GM12878 (cell line): ENCODE data around the gene ACO1. TPM values are rescaled to one million over a fixed set of nuclear protein-coding genes. Genes with fewer than 3 reads are reported as not detected.

Experiments used
- ATAC-seq: fragments of 200-7000 bp; cut with Tn5 transposase; 3 replicates; pipeline ENCODE4 v1.9.1; 2020; ENCODE audit warnings: mild to moderate bottlenecking, moderate library complexity
- BruUV-seq: library from RNA; stranded (reverse); fragments of 400-500 nt; replicated peaks from 2 replicates; lab custom pipeline; 2021; lab: Mats Ljungman, UMichigan
- CTCF ChIA-PET: fragments of 300-600 bp; sonication (Branson Sonifier 250); formaldehyde crosslinking; extraction: SDS; loops from one replicate; lab custom pipeline; 2021; ENCODE audit warnings: inconsistent platforms; lab: Yijun Ruan, JAX
- POLR2A ChIA-PET: fragments of 350-600 bp; formaldehyde crosslinking; extraction: SDS; loops from one replicate; lab custom pipeline; 2021; ENCODE audit warnings: inconsistent platforms; lab: Charles Lee
- RAD21 ChIA-PET: fragments of 300-600 bp; sonication (Branson Sonifier 250); formaldehyde crosslinking; loops from one replicate; lab custom pipeline; 2023; ENCODE audit warnings: antibody characterized with exemption; ENCODE audit not compliant: unreplicated experiment; lab: Charles Lee
- SMC1A ChIA-PET: fragments of 300-600 bp; sonication (Branson Sonifier 250); formaldehyde crosslinking; loops from one replicate; lab custom pipeline; 2023; ENCODE audit not compliant: unreplicated experiment, uncharacterized antibody; lab: Charles Lee
- DNase-seq: peaks from one replicate; pipeline ENCODE4 v3.0.0-alpha.2; 2011; ENCODE audit warnings: low read depth, low spot score
- FAIRE-seq: peaks from 3 replicates; lab custom pipeline; 2011; peaks lifted over from hg19 to GRCh38; lab: Jason Lieb, UNC
- H2AFZ ChIP-seq: 2 replicates; pipeline ENCODE4 v1.6.0; 2011; ENCODE audit warnings: low read depth, low read length, control low read depth; ENCODE audit not compliant: control insufficient read depth
- H3K27ac ChIP-seq: 2 replicates; pipeline ENCODE4 v1.5.1; 2011; ENCODE audit warnings: control low read depth; ENCODE audit not compliant: control insufficient read depth, insufficient read depth
- H3K27me3 ChIP-seq, 2 experiments: replicated peaks in 1 of 2; 2 replicates each; pipeline versions ENCODE4 v1.6.0 to v1.6.1; 2011; ENCODE audit warnings: low read length in 1 of 2; ENCODE audit not compliant: control insufficient read depth in 2 of 2, insufficient read depth in 2 of 2
- H3K36me3 ChIP-seq, 2 experiments: 2 replicates each; pipeline ENCODE4 v1.5.1; 2011; ENCODE audit warnings: low read length in 1 of 2; ENCODE audit not compliant: control insufficient read depth in 2 of 2, insufficient read depth in 2 of 2
- H3K4me1 ChIP-seq: 2 replicates; pipeline ENCODE4 v1.6.1; 2011; ENCODE audit warnings: mild to moderate bottlenecking, low read length, moderate library complexity, mixed read lengths; ENCODE audit not compliant: control insufficient read depth, insufficient read depth
- H3K4me2 ChIP-seq: 2 replicates; pipeline ENCODE4 v1.6.0; 2011; ENCODE audit warnings: control low read depth; ENCODE audit not compliant: control insufficient read depth, insufficient read depth
- H3K4me3 ChIP-seq: fragments of 200-600 bp; sonication (generic); 2 replicates; pipeline ENCODE4 v1.5.1; 2016
- H3K79me2 ChIP-seq: 2 replicates; pipeline ENCODE4 v1.6.0; 2011; ENCODE audit warnings: low read length; ENCODE audit not compliant: control insufficient read depth, insufficient read depth
- H3K9ac ChIP-seq: 2 replicates; pipeline ENCODE4 v1.8.0; 2011; ENCODE audit warnings: low read length, control low read depth, mixed read lengths; ENCODE audit not compliant: control insufficient read depth, insufficient read depth
- H3K9me3 ChIP-seq: replicated peaks from 3 replicates; pipeline ENCODE4 v1.5.1; 2011; ENCODE audit warnings: mild to moderate bottlenecking, low read length; ENCODE audit not compliant: control insufficient read depth, insufficient read depth
- H4K20me1 ChIP-seq: 2 replicates; pipeline ENCODE4 v1.6.0; 2011; ENCODE audit not compliant: control insufficient read depth, insufficient read depth
- EED ChIP-seq: sonication (generic); IDR thresholded peaks from 2 replicates; pipeline ENCODE4 v1.6.1; 2016; ENCODE audit warnings: antibody characterized with exemption, low read depth
- SKIL ChIP-seq: fragments of 450-650 bp; IDR thresholded peaks from 2 replicates; pipeline ENCODE4 v1.6.1; 2017; ENCODE audit warnings: mild to moderate bottlenecking, low read depth, inconsistent platforms; ENCODE audit not compliant: poor library complexity, severe bottlenecking
- WGBS: methylation state at CpG from one replicate; pipeline ENCODE4 v1.1.6; 2016; ENCODE audit warnings: low lambda C conversion rate; ENCODE audit not compliant: insufficient replicate concordance, insufficient coverage; ENCODE audit errors: missing lambda C conversion rate; 5-methylcytosine and 5-hydroxymethylcytosine counted together
- in situ Hi-C: fragments of 300-500 bp; cut with MboI; formaldehyde crosslinking; loops from 9 replicates; pipeline ENCODE4 v1.14.3; 2018; ENCODE audit warnings: mixed read lengths
- intact Hi-C: fragments of 100-400 bp; cut with micrococcal nuclease; formaldehyde crosslinking; loops from one replicate; pipeline ENCODE4 v1.14.2; 2022; ENCODE audit not compliant: unreplicated experiment
- polyA plus RNA-seq, 11 experiments: library from polyadenylated mRNA; depleted of rRNA in 4 of 11; unstranded in 6 of 11; stranded (reverse) in 5 of 11; fragments of >200 nt; fragmentation: Nextera tagmentation in 4 of 11; fragmentation: Illumina TruSeq in 1 of 11; extraction: Ambion mirVana in 4 of 11; extraction: Trizol in 1 of 11; gene quantifications; 1 replicate in 1 of 11; 2 replicates in 10 of 11; pipeline versions ENCODE4 v1.2.1 to v1.2.3, GENCODE V29; 2011 to 2016; ENCODE audit warnings: inconsistent platforms in 2 of 11, missing spikeins in 2 of 11, low read depth in 1 of 11
- total RNA-seq, 4 experiments: library from RNA; depleted of rRNA in 3 of 4; stranded (reverse); fragments of >200 nt in 3 of 4; fragmentation: Illumina TruSeq in 1 of 4; extraction: Trizol in 1 of 4; gene quantifications; 2 replicates each; pipeline versions ENCODE4 v1.2.1 to v1.2.3, GENCODE V29; 2013 to 2021

The ACO1 gene
- total and polyA plus RNA-seq, 10 of the 15 experiments (the other 5 are each of a cell fraction or from before 2014, with no cell fraction given) = 0.21 to 6.5 (median 3.3) TPM

GRCh38 chr9:32427111-32427873, 42.8 kb downstream of the ACO1 start:
- WGBS = 91% methylated on average over 8 of the region's 8 CpGs
- no peak for TF ChIP-seq SKIL
- TF ChIP-seq EED = no peak
- Histone ChIP-seq H4K20me1 (no peaks in the 10 kb centered on the region), H2AFZ (no peak overlapping the region), H3K79me2 (no peaks in the 10 kb centered on the region), H3K4me1 (no peaks in the 10 kb centered on the region), H3K4me3 (no peak overlapping the region), H3K27me3 (no peaks in the 10 kb centered on the region), H3K9me3 (no peaks in the 10 kb centered on the region), H3K27ac (no peak overlapping the region), H3K36me3 (no peaks in the 10 kb centered on the region), H3K9ac (no peak overlapping the region), H3K4me2 (no peak overlapping the region)
- ChIA-PET SMC1A (interaction anchor here (1.0 to 2.0 kb wide), 3 partner anchors 8 to 130 kb away, joined by 3 to 5 read pairs (median 4); no protein-coding TSS in a partner anchor), CTCF (interaction anchor here (0.6 to 1.7 kb wide), 7 partner anchors 8 to 152 kb away, joined by 3 to 9 read pairs (median 4); partner anchors contain the start of gene NDUFB6), RAD21 (no interaction called here), POLR2A (no interaction called here)
- no TSS peak for BruUV-seq
- intact Hi-C loops = no loop called here
- no peak for FAIRE-seq
- ATAC-seq = no peak
- in situ Hi-C loops = no loop called here
- no peak for DNase-seq
